Measurements from ENCODE around the gene ZNF644.
"Not testable (repeated sequence)": the region's sequence is repeated elsewhere in the genome, so short reads cannot be mapped to it uniquely, and the experiment has no call there.

The ZNF644 gene

DNA sequence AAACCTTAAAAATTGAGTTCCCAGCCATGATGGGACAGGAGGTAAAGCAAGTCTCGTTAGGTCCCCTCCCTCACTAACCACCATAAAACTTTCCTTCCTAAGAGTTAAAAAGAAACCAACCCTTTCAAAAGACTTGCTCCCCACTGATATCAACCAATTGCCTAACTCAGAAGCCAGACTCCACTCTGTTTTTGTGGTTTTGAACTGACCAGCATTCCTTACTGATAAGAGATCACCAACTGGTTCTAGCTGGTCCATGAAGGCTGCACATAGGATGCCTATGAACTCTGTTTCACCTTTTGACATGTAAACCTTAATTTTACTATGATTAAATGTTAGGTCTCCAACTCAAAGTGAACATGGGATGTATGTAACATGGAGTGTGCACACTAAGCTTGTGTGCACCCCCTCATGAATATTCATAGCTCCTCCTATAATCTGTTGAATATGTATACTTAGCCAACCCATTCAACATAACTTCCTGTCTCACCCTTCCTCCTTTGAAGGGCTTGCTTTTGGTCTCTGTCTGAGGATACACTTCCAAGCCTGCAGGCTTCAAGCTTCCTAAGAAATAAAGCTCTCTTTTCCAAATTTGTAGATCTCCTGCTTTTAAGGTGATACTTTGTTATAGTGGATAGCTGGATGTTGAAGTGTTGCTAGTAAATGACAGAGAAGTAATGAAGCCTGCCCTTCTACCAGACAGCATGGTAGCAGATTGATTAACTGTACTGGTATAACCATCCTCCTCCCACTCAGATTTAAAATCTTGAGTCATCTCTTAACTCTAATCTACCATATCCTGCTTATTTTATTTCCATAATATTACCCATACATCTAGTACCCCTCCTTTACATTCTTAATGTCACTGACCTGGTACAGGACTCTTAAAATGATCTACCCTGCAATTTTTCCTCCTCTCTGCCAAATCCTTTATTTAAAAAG is 95.6 kb downstream of the ZNF644 start:
- no peak for DNase-seq

DNA sequence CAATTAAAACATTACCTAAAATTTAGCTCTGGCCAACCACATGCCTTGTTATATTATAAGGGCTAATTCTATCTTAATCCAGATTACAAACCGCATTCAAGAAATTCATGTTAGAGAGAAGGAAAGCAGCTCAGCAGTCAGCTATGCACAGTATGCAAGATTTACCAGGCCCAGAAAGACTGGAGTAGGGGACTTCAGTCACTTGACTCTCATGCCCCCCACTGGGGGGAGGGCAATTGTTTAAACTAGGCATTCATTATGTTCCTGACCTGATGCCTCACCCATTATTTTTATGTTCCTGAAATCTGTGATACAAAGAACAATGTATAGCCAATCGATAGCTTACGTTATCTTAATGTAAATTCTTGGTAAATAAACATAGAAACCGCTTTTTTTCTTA is 96.9 kb downstream of the ZNF644 start:
- DNase-seq, result no peak

DNA sequence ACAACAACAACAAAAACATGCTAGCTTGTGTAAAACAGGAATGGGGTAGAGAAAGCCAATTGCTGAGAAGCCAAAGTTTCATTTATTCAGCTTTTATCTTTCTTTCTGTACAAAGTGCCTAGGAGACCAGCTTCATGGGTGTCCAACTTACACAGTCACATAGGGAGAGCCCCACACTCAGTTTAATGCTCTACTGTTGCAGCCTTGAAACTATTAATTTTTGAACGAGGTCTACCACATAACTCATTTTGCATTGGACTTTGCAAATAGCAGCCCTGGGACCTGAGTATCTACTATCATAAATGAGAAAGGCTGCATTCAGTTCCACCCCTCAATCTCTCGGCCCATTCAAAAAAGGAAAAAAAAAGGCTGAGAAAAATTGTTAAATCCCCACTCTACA is 98.8 kb downstream of the ZNF644 start:
- DNase-seq, result no peak

DNA sequence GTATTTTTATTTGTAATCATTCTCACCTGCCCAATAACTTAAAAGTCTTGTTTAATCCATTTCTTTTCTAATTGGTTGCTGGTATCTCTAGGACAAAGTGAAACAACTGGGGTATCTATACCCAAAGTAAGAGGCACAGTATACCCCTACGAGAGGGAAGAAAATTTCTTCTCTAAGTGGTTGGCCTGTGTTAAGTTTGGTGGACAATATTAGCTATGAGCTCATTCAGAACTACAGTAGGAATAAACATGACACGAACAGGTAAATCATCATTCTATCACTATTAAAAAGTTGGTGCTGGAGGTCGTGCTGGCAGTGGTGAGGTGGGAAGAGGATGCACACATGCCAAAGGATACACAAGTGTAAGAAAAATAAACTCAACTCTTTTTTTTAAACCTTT is 99.6 kb downstream of the ZNF644 start:
- DNase-seq, result no peak

DNA sequence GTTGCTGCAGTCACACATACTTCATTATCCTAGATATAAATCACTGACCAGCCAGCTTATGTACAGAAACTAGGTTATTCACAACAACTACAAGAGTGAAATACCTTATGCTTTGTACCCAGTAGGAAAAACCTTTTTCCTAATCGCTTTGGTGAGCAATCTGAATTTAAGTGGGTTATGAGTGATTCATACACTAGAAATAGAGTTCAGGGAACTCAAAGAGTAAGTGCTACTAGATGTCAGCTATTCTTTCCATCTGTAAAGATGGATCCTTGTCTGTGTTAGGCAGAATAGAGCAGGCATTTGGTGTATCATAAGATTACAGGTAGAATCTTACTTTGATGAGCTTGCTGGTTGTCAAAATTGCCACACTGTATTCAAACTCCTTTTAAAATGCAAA is 101.9 kb downstream of the ZNF644 start:
- DNase-seq, result no peak

DNA sequence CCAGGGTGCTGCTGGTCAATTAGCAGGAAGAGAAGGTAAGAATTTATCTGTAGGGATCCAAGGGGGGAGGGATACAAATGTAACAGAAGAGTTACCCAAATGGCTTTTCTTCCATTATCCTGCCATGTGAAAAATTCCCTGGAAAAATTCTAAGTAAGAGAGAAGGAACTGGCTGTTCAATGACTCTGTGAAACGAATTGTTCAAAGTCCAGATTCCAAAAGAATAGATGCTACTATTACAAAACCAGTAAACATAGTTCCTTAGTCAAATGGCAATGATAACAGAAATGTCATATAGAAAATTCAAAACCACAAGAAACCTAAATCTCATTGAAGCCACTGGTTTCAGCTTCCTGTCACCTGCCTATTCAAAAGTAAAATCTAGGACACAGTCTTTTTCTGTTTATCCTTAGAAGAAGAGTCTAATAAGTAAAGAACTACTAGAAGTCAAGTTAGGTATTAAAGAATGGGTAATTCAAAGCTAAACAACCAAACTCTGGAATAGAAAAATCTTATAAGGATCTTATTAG is 102.6 kb downstream of the ZNF644 start:
- no peak for DNase-seq

DNA sequence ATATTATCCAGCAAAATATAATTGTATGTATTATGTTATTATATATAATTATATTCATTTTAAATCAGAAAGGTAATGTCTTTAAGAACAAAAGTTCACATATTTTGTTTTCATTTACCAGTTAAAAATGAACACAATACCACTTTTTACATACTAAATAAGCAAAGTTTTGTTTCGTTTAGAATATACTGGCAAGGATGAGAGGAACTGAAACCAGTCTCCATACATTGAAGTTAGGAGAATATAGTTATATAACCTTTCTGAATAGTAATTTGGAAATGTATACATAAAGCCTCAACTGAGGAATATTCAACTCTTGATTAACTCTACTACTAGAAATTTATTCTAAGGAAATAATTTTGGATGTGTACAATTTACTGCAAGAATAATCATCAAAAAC is 110.5 kb downstream of the ZNF644 start:
- no peak for DNase-seq

DNA sequence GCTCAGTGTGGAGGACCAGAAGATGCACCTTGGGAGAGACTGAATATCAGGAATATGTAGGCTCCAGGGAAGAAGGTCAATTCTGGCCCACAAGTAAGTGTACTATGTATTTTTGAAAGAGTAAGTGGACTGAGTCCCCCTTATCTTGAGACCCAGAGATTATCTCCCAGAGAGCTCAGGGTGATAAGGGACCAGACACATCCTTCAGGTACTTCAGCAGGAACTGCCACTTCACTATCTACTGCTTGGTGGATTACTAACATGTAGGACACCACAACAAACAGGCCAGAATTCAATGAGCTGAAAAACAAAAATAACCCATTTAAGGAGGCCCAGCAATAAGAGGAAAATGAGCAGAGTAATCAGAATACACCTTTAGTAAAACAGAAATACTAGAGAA is 119.2 kb downstream of the ZNF644 start:
- DNase-seq, result no peak

DNA sequence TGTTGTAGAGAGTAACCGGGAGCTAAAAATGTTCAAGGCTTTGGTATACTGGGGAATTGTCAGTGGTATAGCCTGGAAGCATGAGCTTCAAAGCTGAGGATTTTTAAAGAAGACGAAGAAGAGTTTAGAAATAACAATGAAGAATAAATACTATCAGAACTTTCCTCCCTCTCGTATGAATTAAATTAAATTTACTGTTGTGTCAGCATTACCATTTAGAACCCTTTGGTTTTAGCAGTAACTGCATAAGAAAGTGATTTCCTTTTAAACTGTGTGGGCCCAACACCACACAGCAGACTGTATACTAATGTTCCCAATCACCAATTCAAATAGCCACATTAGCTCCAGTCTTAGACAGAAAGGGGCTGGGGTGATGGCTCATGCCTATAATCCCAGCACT is 122.6 kb downstream of the ZNF644 start:
- no peak for DNase-seq

DNA sequence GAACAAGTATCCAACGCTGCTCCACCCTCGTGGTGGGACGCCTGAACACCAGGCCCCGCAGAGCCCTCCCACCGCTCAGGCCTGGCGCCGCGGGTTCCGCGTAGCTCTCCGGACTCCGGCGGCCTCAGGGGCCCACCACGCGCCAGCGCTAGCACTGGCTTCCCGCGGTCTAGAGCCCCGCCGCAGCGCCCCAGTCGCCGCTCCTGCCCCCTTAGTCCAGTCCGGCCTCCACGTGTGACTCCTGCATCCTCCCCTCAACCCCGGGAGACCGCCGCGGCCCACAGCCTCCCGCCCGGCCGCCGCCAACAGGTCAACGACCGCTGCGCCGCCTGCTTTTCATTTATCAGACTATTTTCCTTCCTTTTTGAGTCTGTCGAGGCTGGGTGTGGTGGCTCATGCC is 128.2 kb downstream of the ZNF644 start:
- DNase-seq, result not testable (repeated sequence)

DNA sequence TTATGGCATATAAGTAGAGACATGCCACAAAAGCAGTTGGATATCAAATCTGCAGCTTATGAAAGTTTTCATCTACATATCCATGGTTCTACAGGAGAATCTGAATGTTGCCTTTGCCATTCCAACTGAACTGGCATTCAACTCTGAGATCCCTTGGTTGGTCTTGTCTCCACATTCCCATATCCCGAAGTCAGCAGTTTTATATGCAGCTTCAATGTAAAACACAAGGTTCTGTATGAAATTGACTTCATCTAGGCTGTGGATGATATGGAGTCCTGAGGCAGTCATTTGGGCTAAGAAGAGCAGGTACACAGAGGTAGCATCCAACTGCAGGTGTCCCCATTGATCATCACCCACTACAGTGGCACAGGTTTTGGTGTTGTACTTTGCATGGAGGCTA is 129.0 kb downstream of the ZNF644 start:
- not testable (repeated sequence) for DNase-seq

DNA sequence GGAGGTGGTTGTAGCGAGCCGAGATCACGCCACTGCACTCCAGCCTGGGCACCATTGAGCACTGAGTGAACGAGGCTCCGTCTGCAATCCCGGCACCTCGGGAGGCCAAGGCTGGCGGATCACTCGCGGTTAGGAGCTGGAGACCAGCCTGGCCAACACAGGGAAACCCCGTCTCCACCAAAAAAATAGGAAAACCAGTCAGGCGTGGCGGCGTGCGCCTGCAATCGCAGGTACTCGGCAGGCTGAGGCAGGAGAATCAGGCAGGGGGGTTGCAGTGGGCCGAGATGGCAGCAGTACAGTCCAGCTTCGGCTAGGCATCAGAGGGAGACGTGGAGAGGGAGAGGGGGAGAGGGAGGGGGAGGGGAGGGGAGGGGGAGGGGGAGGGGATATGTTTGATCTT is 129.6 kb downstream of the ZNF644 start:
- DNase-seq, result not testable (repeated sequence)

DNA sequence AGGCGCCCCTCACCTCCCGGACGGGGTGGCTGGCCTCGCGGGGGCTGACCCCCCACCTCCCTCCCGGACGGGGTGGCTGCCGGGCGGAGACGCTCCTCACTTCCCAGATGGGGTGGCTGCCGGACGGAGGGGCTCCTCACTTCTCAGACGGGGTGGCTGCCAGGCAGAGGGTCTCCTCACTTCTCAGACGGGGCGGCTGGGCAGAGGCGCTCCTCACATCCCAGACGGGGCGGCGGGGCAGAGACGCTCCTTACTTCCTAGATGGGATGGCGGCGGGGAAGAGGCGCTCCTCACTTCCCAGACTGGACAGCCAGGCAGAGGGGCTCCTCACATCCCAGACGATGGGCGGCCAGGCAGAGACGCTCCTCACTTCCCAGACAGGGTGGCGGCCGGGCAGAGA is 130.1 kb downstream of the ZNF644 start:
- not testable (repeated sequence) for DNase-seq

DNA sequence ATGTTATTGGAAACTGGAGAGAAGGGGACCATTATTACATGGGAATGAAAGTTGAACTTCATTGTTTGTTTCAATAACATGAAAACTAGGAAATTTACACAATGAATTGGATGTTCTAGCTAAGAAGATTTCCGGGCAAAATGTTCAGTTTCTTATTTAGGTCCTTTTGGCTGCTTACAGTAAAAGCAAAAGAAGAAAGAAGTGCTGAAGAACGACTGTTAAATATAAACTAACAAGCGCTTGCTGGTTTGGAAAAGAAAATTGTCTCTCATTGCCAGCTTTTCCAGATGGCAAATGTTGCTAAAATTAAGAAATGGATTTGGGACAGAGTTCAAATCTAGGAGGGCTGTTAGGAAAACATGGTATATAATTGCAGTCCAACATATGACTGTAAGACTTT is 139.6 kb downstream of the ZNF644 start:
- no peak for DNase-seq

DNA sequence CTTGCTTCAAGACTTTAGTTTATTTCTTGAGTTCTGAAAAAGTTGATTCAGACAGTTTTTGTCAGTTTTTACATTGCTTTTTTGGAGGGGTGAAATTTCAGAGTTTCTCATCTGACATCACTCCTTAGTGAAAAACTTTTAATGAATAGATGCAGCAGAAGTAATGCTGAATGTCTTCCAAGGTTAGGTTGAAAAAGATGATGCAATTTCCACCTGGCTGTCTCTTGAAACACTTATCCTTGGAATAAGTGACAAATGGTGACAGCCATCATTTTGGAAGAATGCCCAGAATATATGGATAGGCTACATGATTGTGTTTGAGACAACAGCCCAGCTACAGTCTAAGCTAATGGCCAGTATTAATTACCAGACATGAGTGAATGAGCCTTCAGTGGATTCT is 140.8 kb downstream of the ZNF644 start:
- DNase-seq, result no peak

DNA sequence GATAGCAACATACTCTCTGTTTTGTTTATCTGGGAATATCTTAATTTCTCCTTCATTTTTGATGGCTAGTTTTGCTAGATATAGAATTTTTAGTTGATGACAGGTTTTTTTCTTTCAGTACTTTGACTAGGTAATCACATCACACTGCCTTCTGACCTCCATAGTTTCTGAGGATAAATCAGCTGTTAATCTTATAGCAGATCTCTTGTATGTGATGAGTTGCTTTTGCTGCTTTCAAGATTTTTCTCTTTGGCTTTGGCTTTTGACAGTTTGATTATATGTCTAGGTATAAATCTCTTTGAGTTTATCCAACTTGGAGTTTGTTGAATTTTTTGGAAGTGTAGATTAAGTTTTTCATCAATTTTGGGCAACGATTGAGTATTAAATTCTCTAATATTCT is 142.6 kb downstream of the ZNF644 start:
- DNase-seq, result no peak

DNA sequence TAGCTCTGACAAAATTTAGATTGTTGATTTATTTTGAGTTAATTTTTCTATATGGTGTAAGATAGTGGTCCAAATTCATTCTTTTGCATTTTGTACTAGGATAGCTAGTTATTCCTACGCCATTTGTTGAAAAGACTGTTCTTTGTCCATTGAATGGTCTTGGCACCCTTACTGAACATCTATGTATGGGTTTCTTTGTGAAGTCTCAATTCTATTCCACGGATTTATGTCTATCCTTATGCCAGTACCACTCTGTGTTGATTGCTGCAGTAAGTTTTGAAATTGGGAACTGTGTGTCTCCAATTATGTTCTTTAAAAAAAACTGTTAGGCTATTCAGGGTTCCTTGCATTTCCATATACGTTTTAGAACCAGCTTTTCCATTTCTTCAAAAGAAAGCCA is 145.7 kb downstream of the ZNF644 start:
- no peak for DNase-seq
